Lower leg skin (tissue), 4 donors: ENCODE results near the gene MBD4. TPM values are rescaled to one million over a fixed set of nuclear protein-coding genes. Genes with fewer than 3 reads are reported as not detected.
"Not testable (repeated sequence)": the region's sequence is repeated elsewhere in the genome, so short reads cannot be mapped to it uniquely, and the experiment has no call there.

Source experiments
- DNase-seq, 2 donors: peaks; one replicate each; pipeline ENCODE4 v3.0.0-alpha.2; 2019; ENCODE audit warnings: low spot score in 2 of 2
- H3K4me3 ChIP-seq: fragments of 200-600 bp; sonication (generic); 2 replicates; pipeline ENCODE4 v1.5.1; 2017; ENCODE audit warnings: mild to moderate bottlenecking, low read depth; ENCODE audit not compliant: poor library complexity, severe bottlenecking
- CTCF ChIP-seq, 3 donors: fragments of 450-650 bp; IDR thresholded peaks; one replicate each; pipeline ENCODE4 v1.5.1; 2016; ENCODE audit warnings: antibody characterized with exemption in 3 of 3, mild to moderate bottlenecking in 3 of 3, moderate library complexity in 2 of 3
- POLR2A ChIP-seq, 2 donors: fragments of 450-650 bp; IDR thresholded peaks; one replicate each; pipeline ENCODE4 v1.6.1; 2016 to 2017; ENCODE audit warnings: antibody characterized with exemption in 2 of 2, mild to moderate bottlenecking in 1 of 2, moderate library complexity in 1 of 2
- WGBS, 2 donors: methylation state at CpG; one replicate each; pipeline ENCODE4 v1.1.5; 2018; 5-methylcytosine and 5-hydroxymethylcytosine counted together
- intact Hi-C: fragments of 100-400 bp; cut with DNase I; formaldehyde crosslinking; loops from one replicate; pipeline ENCODE4 v1.15.0; 2023; ENCODE audit warnings: low total_unique reads
- total RNA-seq, 4 donors: library from RNA; depleted of rRNA; stranded (reverse); fragments of >200 nt; gene quantifications; one replicate each; pipeline ENCODE4 v1.1.0, GENCODE V29; 2016

MBD4 gene
- total RNA-seq, 4 donors from 2014 or later: 14.5 to 36.9 (median 18.4) TPM

- 92 to 93% methylated on average over 8 of the region's 8 CpGs for WGBS, 2 donors
These were observed 44.1 kb upstream of the MBD4 start for GRCh38 chr3:129483870-129484269.

GRCh38 chr3:129482721-129483120 is 43.0 kb upstream of the MBD4 start:
- no peak overlapping the region for H3K4me3 ChIP-seq
- WGBS, 2 donors: 63 to 77% methylated on average over 1 of the region's 1 CpG
- intact Hi-C loops: loop anchor here (10.0 kb wide), 1 partner anchor 342 kb away; no protein-coding TSS in a partner anchor
- no peak for DNase-seq
- TF ChIP-seq POLR2A (IDR thresholded peaks at IDR 0.05): no peak

More at GRCh38 chr3:129483870-129484269, 44.1 kb upstream of the MBD4 start:
- no peak for DNase-seq
- intact Hi-C loops: loop anchor here (10.0 kb wide), 1 partner anchor 341 kb away; no protein-coding TSS in a partner anchor
- TF ChIP-seq CTCF (IDR thresholded peaks at IDR 0.05) (no peak), POLR2A (IDR thresholded peaks at IDR 0.05) (no peak)
- no peak overlapping the region for H3K4me3 ChIP-seq

- WGBS, 2 donors: 14 to 40% methylated on average over 12 of the region's 12 CpGs
- TF ChIP-seq POLR2A (IDR thresholded peaks at IDR 0.05) (no peak), CTCF (IDR thresholded peaks at IDR 0.05) (no peak)
- intact Hi-C loops: loop anchor here (10.0 kb wide), 1 partner anchor 343 kb away; no protein-coding TSS in a partner anchor
- DNase-seq: peak; percentile 80 to 95
- no peak overlapping the region for H3K4me3 ChIP-seq
These were observed 42.1 kb upstream of the MBD4 start for GRCh38 chr3:129481766-129482332.

GRCh38 chr3:129481225-129481765 is 41.5 kb upstream of the MBD4 start:
- intact Hi-C loops: loop anchor here (10.0 kb wide), 1 partner anchor 344 kb away; no protein-coding TSS in a partner anchor
- not testable (repeated sequence) for H3K4me3 ChIP-seq, DNase-seq
- 33 to 48% methylated on average over 7 to 8 of the region's 11 CpGs for WGBS, 2 donors

GRCh38 chr3:129476586-129476985 is 36.8 kb upstream of the MBD4 start:
- no peak for DNase-seq
- TF ChIP-seq POLR2A (IDR thresholded peaks at IDR 0.05) (no peak), CTCF (IDR thresholded peaks at IDR 0.05) (no peak)
- intact Hi-C loops: no loop called here
- H3K4me3 ChIP-seq: no peak overlapping the region
- WGBS, 2 donors: 90 to 91% methylated on average over 6 of the region's 6 CpGs

- intact Hi-C loops: no loop called here
- TF ChIP-seq CTCF (IDR thresholded peaks at IDR 0.05): no peak
- TF ChIP-seq POLR2A (IDR thresholded peaks at IDR 0.05): no peak
- H3K4me3 ChIP-seq: no peak overlapping the region
These were observed 36.1 kb upstream of the MBD4 start for GRCh38 chr3:129475863-129476262.

More at GRCh38 chr3:129475863-129476262, 36.1 kb upstream of the MBD4 start:
- DNase-seq: no peak
- 93 to 98% methylated on average over 3 of the region's 3 CpGs for WGBS, 2 donors
